LNCaP clone FGC (cell line): ENCODE data around the gene THAP6.
"Not testable (repeated sequence)": the region's sequence is repeated elsewhere in the genome, so short reads cannot be mapped to it uniquely, and the experiment has no call there.

Experiments used
- DNase-seq: peaks from one replicate; pipeline ENCODE4 v3.0.0-alpha.2; 2011; ENCODE audit warnings: low read depth
- H3K4me3 ChIP-seq: 2 replicates; pipeline ENCODE4 v1.5.1; 2011; ENCODE audit warnings: mild to moderate bottlenecking, low read depth, low read length, control low read depth
- TF ChIP-seq, protein P1 (sequence below): IDR thresholded peaks from 2 replicates; pipeline ENCODE4 v1.5.1; 2012; ENCODE audit warnings: mild to moderate bottlenecking; ENCODE audit not compliant: control insufficient read depth, insufficient read depth; ENCODE audit errors: extremely low read depth

THAP6 gene

DNA sequence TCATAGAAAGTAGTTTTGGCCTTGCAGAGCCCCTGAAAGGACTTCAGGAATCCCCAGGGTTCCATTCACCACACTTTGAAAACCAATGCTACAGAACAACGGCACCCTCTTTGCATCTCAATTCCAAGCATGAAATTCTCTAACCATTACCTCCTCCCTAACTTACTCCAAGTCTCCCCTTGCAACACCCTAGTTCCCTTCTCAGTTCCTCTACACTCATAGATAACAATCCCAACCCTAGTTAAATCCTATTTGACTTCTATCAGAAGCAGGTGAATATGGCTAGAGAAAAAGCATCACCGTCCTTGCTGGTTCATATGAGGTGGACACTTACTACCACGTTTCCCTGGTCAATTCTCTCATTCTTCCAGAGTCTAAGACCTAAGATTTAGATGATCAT, 2.4 kb upstream of the THAP6 start:
- TF ChIP-seq, protein P1, sequence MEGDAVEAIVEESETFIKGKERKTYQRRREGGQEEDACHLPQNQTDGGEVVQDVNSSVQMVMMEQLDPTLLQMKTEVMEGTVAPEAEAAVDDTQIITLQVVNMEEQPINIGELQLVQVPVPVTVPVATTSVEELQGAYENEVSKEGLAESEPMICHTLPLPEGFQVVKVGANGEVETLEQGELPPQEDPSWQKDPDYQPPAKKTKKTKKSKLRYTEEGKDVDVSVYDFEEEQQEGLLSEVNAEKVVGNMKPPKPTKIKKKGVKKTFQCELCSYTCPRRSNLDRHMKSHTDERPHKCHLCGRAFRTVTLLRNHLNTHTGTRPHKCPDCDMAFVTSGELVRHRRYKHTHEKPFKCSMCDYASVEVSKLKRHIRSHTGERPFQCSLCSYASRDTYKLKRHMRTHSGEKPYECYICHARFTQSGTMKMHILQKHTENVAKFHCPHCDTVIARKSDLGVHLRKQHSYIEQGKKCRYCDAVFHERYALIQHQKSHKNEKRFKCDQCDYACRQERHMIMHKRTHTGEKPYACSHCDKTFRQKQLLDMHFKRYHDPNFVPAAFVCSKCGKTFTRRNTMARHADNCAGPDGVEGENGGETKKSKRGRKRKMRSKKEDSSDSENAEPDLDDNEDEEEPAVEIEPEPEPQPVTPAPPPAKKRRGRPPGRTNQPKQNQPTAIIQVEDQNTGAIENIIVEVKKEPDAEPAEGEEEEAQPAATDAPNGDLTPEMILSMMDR, result no peak
- no peak for DNase-seq
- 0 out of 2 replicates have a peak overlapping the region, but pooled peaks have one; percentile 5 for H3K4me3 ChIP-seq

DNA sequence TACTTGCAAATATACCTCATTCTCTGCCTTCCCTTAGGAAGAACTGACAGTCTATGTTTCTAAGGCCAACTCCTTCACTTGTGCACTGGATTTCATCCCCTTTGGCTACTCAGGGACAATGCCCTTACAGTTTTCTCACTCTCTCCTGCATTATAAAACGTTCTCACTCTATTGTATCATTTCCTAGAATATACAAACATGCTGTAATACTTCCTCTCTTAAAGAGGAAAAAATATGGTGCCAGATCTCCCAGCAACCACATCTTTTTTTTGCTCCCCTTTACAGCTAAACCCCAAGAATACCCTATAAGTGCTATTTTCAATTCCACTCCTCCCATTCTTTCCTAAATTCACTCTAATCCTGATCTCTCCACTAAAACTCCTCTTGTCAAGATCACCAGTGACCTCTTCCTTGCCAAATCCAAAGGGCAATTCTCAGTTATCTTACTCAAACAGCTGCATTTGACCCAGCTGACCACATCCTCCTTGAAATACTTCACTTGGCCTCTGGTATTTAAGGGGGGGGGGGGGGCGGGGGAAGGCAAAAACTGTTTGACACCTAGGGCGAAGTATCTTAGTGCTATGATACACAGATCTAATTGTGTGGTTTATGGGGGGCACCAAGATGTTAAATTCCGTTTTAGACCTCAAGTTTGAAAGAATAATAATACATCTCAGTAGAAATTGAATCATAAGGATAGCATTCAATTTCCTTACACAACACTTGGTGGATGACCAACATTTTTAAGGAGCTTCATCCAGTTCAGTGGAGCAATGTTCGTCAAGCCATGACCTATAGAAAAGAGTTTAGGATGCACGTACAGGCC, 1.7 kb upstream of the THAP6 start:
- H3K4me3 ChIP-seq, result peak overlapping the region; percentile 81

DNA sequence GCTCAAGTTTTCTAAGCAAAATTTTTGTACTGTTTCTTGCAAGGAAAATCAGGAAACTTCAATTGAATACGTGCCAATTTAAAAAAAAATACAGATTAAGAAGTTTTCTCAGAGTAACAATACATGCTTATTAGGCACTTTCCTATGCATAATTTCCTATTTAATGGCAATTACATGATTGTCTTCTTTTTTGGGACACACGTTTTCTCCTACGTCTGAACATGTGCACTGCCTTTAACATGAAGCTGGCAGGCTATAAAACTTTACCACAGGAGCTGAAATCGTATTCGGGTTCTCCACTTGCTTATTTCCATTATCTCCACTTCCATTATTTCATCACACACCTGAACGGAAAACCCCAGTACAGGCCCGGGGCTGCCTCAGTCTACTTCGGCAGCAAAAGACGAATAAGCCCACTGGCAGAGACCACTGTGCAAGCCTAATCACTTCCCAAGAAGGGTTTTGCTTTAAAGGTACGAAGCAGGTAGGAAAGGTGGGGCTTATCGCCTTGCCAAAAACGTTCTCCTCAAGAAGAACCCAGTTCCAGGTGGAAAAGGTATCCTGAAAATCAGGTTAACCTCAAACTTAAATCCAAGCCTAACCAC, 645 bp upstream of the THAP6 start:
- peak overlapping the region; percentile 81 for H3K4me3 ChIP-seq
- no peak for DNase-seq
- TF ChIP-seq, protein P1, result no peak

More for the DNA sequence above, 1.7 kb upstream of the THAP6 start:
- TF ChIP-seq, protein P1, result no peak
- no peak for DNase-seq

DNA sequence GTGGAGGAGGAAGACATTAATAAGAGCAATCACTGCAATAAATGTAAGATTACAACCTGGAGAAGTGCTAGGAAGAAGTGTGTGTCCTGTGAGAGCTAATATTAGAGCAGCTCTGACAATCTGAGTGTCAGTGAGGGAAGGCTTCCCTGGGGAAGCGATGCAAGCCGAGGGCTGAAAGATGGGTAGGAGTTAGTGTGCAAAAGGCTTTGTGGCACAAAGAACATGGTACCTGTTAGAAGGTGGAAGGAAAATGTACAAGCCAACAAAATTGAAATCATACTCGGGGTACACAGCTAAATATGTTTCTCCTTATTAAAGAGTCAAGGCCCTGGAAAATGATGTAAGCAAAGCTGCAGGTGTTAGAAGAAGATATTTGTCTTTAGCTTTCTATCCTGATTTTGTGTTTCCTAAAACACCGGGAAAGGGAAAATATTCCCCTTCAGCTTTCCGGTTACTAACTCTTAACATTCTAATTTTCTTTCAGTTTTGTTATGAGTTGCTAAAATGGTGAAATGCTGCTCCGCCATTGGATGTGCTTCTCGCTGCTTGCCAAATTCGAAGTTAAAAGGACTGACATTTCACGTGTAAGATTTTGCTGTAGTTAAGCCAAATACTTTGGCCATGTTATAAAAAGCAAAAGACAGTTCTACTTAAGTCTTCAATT, 808 bp downstream of the THAP6 start:
- peak overlapping the region; percentile 81 for H3K4me3 ChIP-seq
- TF ChIP-seq, protein P1, result no peak
- no peak for DNase-seq

DNA sequence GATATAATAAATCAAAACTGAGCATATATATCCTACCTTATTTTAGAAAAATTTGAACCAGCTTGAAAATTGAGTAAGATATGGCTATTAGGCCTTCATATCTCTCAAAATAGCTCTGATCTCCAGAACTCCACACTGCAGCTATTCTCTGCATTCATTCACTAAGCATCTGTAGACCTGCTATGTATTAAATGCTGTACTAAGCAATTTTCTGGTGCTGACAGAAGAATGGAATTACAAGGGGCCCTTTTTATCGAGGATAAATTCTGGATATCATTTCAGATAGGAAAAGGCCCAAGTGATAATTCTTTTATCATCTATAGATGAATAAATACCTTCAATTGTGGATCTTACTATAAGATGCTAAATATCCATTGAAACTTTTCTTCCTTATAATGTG, 1.9 kb downstream of the THAP6 start:
- TF ChIP-seq, protein P1, result no peak
- DNase-seq, result no peak
- H3K4me3 ChIP-seq, result no peak overlapping the region

DNA sequence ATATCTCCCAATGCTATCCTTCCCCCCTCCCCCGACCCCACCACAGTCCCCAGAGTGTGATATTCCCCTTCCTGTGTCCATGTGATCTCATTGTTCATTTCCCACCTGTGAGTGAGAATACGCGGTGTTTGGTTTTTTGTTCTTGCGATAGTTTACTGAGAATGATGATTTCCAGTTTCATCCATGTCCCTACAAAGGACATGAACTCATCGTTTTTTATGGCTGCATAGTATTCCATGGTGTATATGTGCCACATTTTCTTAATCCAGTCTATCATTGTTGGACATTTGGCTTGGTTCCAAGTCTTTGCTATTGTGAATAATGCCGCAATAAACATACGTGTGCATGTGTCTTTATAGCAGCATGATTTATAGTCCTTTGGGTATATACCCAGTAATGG, 5.2 kb downstream of the THAP6 start:
- DNase-seq, H3K4me3 ChIP-seq: not testable (repeated sequence)

DNA sequence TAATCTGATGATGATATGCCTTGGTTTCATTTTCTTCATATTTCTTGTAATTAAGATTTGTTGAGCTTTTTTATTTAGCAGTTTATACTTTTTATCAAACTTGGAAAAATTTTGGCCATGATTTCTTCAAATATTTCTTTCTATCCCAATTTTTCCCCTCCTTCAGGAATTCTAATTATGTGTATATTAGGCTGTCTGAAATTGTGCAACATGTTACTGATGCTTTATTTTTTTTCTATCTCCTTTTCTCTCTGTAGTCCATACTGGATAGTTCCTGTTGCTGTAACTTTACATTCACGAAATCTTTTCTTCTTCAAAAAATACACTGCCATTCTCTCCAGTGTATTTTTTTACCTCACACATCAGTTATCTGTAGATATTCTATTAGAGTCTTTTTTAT, 10.8 kb downstream of the THAP6 start:
- DNase-seq, result no peak
- TF ChIP-seq, protein P1, result no peak
- H3K4me3 ChIP-seq, result no peak overlapping the region
